ENCODE results near the gene COL28A1. TPM values are rescaled to one million over a fixed set of nuclear protein-coding genes. Genes with fewer than 3 reads are reported as not detected.

The COL28A1 gene
- polyA plus RNA-seq, 1 donor (not counting 4 experiments of a cell fraction or from before 2014, with no cell fraction given) = 0.13 TPM

DNA sequence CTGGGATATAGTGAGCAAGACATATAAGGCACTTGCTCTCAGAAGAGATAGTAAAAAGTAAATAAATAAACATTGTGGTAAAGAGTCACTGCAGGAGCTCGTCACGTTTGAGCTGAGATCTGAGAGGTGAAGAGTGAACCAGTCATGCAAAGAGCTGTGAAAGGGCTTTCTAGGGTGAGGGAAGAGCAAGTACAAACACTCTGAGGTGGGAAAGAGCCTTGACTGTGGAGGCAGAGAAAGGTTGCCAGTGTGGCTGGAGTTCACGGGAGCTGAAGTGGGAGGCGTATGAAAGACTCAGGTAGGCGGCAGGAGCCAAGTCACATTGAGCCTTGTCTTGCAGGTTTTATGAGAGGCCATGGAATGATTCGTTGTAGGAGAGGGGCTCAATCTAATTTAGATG lies 212.3 kb downstream of the COL28A1 start:
- Histone ChIP-seq H3K27ac (ENCODE audit: control insufficient read depth, insufficient read depth, low read length) (no peak overlapping the region), H4K20me1 (ENCODE audit: control insufficient read depth, extremely low read depth, insufficient read depth, low read length) (no peaks in the 10 kb centered on the region), H2AFZ (ENCODE audit: control insufficient read depth, low read length) (no peak overlapping the region), H3K9me3 (ENCODE audit: control insufficient read depth, low read depth, low read length) (no peaks in the 10 kb centered on the region), H3K79me2 (ENCODE audit: control insufficient read depth, insufficient read depth, low read length) (no peaks in the 10 kb centered on the region), H3K9ac (ENCODE audit: control insufficient read depth, extremely low read depth, insufficient read depth, low read length) (no peak overlapping the region), H3K4me1 (ENCODE audit: control insufficient read depth, extremely low read depth, insufficient read depth, low read length) (peaks cover 16% of the 10 kb centered on the region), H3K4me2 (ENCODE audit: control insufficient read depth, extremely low read depth, insufficient read depth, low read depth, low read length) (no peak overlapping the region), H3K4me3 (ENCODE audit: control insufficient read depth in 2 of 3, extremely low read depth in 1 of 3, insufficient read depth in 2 of 3, low read depth in 1 of 3, low read length in 3 of 3) (no peak overlapping the region), H3K27me3 (ENCODE audit: control insufficient read depth, extremely low read depth, insufficient read depth, low read length) (no peaks in the 10 kb centered on the region), H3K9me1 (ENCODE audit: control insufficient read depth, extremely low read depth, insufficient read depth, low read length) (no peaks in the 10 kb centered on the region), H3K36me3 (ENCODE audit: control insufficient read depth in 2 of 2, extremely low read depth in 1 of 2, insufficient read depth in 2 of 2, low read length in 2 of 2) (no peaks in the 10 kb centered on the region)
- TF ChIP-seq, protein P1, sequence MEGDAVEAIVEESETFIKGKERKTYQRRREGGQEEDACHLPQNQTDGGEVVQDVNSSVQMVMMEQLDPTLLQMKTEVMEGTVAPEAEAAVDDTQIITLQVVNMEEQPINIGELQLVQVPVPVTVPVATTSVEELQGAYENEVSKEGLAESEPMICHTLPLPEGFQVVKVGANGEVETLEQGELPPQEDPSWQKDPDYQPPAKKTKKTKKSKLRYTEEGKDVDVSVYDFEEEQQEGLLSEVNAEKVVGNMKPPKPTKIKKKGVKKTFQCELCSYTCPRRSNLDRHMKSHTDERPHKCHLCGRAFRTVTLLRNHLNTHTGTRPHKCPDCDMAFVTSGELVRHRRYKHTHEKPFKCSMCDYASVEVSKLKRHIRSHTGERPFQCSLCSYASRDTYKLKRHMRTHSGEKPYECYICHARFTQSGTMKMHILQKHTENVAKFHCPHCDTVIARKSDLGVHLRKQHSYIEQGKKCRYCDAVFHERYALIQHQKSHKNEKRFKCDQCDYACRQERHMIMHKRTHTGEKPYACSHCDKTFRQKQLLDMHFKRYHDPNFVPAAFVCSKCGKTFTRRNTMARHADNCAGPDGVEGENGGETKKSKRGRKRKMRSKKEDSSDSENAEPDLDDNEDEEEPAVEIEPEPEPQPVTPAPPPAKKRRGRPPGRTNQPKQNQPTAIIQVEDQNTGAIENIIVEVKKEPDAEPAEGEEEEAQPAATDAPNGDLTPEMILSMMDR (optimal IDR thresholded peaks at IDR 0.05 in 1 of 3, IDR thresholded peaks at IDR 0.05 in 1 of 3, conservative IDR thresholded peaks at IDR 0.05 in 1 of 3; ENCODE audit: extremely low read depth in 1 of 3, insufficient read depth in 2 of 3, low read length in 3 of 3) = no peak
- TF ChIP-seq EZH2 (IDR thresholded peaks at IDR 0.05; ENCODE audit: low read length) = no peak
- dilution Hi-C loops (cut with MboI; ENCODE audit: extremely low pct_ligation_motif_present, low sequenced_read_pairs) = no loop called here
- FAIRE-seq (no peak), DNase-seq (ENCODE audit: low read depth, low spot score) (no peak)

DNA sequence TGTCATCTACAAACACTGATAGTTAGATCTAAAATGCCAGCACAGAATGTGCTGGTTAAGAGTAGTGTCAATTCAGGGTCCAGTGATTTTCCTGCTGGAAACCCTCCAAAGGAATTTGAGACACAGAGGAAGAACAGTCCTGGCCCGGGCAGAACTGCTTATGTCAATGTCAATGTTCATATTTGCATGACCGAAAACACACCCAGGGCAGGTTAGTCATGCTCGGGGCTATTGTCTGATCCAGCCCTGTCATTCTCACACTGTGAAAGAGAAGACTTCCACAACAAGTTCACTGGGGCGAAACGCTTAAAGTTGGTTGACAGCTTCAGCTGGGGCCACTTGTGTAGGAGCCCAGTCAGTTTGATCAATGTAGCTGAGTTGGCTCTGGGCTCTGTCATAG lies 214.0 kb downstream of the COL28A1 start:
- no peaks in the 10 kb centered on the region for H3K36me3 ChIP-seq (ENCODE audit: control insufficient read depth in 2 of 2, extremely low read depth in 1 of 2, insufficient read depth in 2 of 2, low read length in 2 of 2)
- dilution Hi-C loops (cut with MboI; ENCODE audit: extremely low pct_ligation_motif_present, low sequenced_read_pairs) = no loop called here
- peaks cover 7% of the 10 kb centered on the region for H3K4me1 ChIP-seq (ENCODE audit: control insufficient read depth, extremely low read depth, insufficient read depth, low read length)
- TF ChIP-seq, protein P1 (optimal IDR thresholded peaks at IDR 0.05 in 1 of 3, IDR thresholded peaks at IDR 0.05 in 1 of 3, conservative IDR thresholded peaks at IDR 0.05 in 1 of 3; ENCODE audit: extremely low read depth in 1 of 3, insufficient read depth in 2 of 3, low read length in 3 of 3) = no peak
- no peak for TF ChIP-seq EZH2 (IDR thresholded peaks at IDR 0.05; ENCODE audit: low read length)
- DNase-seq (ENCODE audit: low read depth, low spot score) (no peak), FAIRE-seq (peak; percentile 59)
- no peaks in the 10 kb centered on the region for H3K79me2 ChIP-seq (ENCODE audit: control insufficient read depth, insufficient read depth, low read length)
- peak overlapping the region; percentile 20 for H2AFZ ChIP-seq (ENCODE audit: control insufficient read depth, low read length)
- no peaks in the 10 kb centered on the region for H4K20me1 ChIP-seq (ENCODE audit: control insufficient read depth, extremely low read depth, insufficient read depth, low read length)
- no peaks in the 10 kb centered on the region for H3K9me3 ChIP-seq (ENCODE audit: control insufficient read depth, low read depth, low read length)
- no peaks in the 10 kb centered on the region for H3K9me1 ChIP-seq (ENCODE audit: control insufficient read depth, extremely low read depth, insufficient read depth, low read length)
- no peaks in the 10 kb centered on the region for H3K27me3 ChIP-seq (ENCODE audit: control insufficient read depth, extremely low read depth, insufficient read depth, low read length)
- peak overlapping the region; percentile 54 for H3K4me2 ChIP-seq (ENCODE audit: control insufficient read depth, extremely low read depth, insufficient read depth, low read depth, low read length)
- H3K4me3 ChIP-seq (ENCODE audit: control insufficient read depth in 2 of 3, extremely low read depth in 1 of 3, insufficient read depth in 2 of 3, low read depth in 1 of 3, low read length in 3 of 3) = no peak overlapping the region
- H3K9ac ChIP-seq (ENCODE audit: control insufficient read depth, extremely low read depth, insufficient read depth, low read length) = no peak overlapping the region
- no peak overlapping the region for H3K27ac ChIP-seq (ENCODE audit: control insufficient read depth, insufficient read depth, low read length)
